PC-3 (cell line): ENCODE measurements around the gene CTCFL. TPM values are rescaled to one million over a fixed set of nuclear protein-coding genes. Genes with fewer than 3 reads are reported as not detected.

Experiments used
- ATAC-seq: fragments of 200-7000 bp; cut with Tn5 transposase; 2 replicates; pipeline ENCODE4 v1.9.1; 2020; ENCODE audit warnings: mild to moderate bottlenecking, moderate library complexity
- BruUV-seq: library from RNA; stranded (reverse); fragments of 400-500 nt; replicated peaks from 2 replicates; lab custom pipeline; 2021; lab: Mats Ljungman, UMichigan
- CTCF ChIA-PET: fragments of 300-600 bp; sonication (Branson Sonifier 250); formaldehyde crosslinking; loops from one replicate; lab custom pipeline; 2022; ENCODE audit warnings: antibody characterized with exemption; lab: Charles Lee
- POLR2A ChIA-PET: fragments of 300-600 bp; sonication (Branson Sonifier 250); formaldehyde crosslinking; loops from one replicate; lab custom pipeline; 2022; ENCODE audit warnings: antibody characterized with exemption; ENCODE audit not compliant: unreplicated experiment; lab: Charles Lee
- DNase-seq: peaks from one replicate; pipeline ENCODE4 v3.0.0-alpha.2; 2015
- H2AFZ ChIP-seq: fragments of 300-600 bp; sonication (generic); 2 replicates; pipeline ENCODE4 v1.6.0; 2016; ENCODE audit warnings: antibody characterized with exemption, low read length
- H3F3A ChIP-seq: fragments of 300-600 bp; sonication (generic); one replicate; pipeline ENCODE4 v1.6.0; 2017; ENCODE audit warnings: antibody characterized with exemption, low read length, control low read depth, mild to moderate bottlenecking; ENCODE audit not compliant: unreplicated experiment
- H3K27ac ChIP-seq: fragments of 300-600 bp; sonication (generic); 2 replicates; pipeline ENCODE4 v1.5.1; 2016; ENCODE audit warnings: mild to moderate bottlenecking, low read length
- H3K27me3 ChIP-seq: fragments of 300-600 bp; sonication (generic); 2 replicates; pipeline ENCODE4 v1.6.1; 2016; ENCODE audit warnings: low read length, mixed read lengths
- H3K36me3 ChIP-seq: fragments of 300-600 bp; sonication (generic); 2 replicates; pipeline ENCODE4 v1.6.1; 2016; ENCODE audit warnings: low read depth, mixed run types, low read length, mixed read lengths
- H3K4me1 ChIP-seq: fragments of 300-600 bp; sonication (generic); 2 replicates; pipeline ENCODE4 v1.5.1; 2016; ENCODE audit warnings: low read length; ENCODE audit not compliant: insufficient read depth
- H3K4me2 ChIP-seq: fragments of 300-600 bp; sonication (generic); 2 replicates; pipeline ENCODE4 v1.6.0; 2016; ENCODE audit warnings: low read length
- H3K4me3 ChIP-seq: fragments of 300-600 bp; sonication (generic); 2 replicates; pipeline ENCODE4 v1.5.1; 2016; ENCODE audit warnings: mild to moderate bottlenecking, low read length, mixed read lengths
- H3K79me2 ChIP-seq: fragments of 300-600 bp; sonication (generic); 2 replicates; pipeline ENCODE4 v1.6.1; 2017; ENCODE audit warnings: low read length, mixed read lengths
- H3K9ac ChIP-seq: fragments of 300-600 bp; sonication (generic); 2 replicates; pipeline ENCODE4 v1.6.0; 2016; ENCODE audit warnings: mild to moderate bottlenecking, low read length
- H3K9me2 ChIP-seq: fragments of 300-600 bp; sonication (generic); replicated peaks from 2 replicates; pipeline ENCODE4 v1.6.1; 2016; ENCODE audit warnings: mixed run types, low read length, mixed read lengths
- H3K9me3 ChIP-seq: fragments of 300-600 bp; sonication (generic); 2 replicates; pipeline ENCODE4 v1.6.1; 2016; ENCODE audit warnings: low read length, mixed read lengths
- H4K20me1 ChIP-seq: fragments of 300-600 bp; sonication (generic); 2 replicates; pipeline ENCODE4 v1.6.1; 2016; ENCODE audit warnings: low read length, mixed read lengths
- CTCF ChIP-seq: fragments of 300-600 bp; sonication (generic); conservative IDR thresholded peaks from 2 replicates; pipeline ENCODE4 v1.5.1; 2017; ENCODE audit warnings: antibody characterized with exemption, low read depth, mild to moderate bottlenecking, low read length
- EZH2 ChIP-seq: fragments of 300-600 bp; sonication (generic); IDR thresholded peaks from one replicate; pipeline ENCODE4 v1.6.1; 2017; ENCODE audit warnings: antibody characterized with exemption, mild to moderate bottlenecking, low read length; ENCODE audit not compliant: unreplicated experiment
- EZH2phosphoT487 ChIP-seq: fragments of 300-600 bp; sonication (generic); IDR thresholded peaks from 2 replicates; pipeline ENCODE4 v1.6.1; 2018; ENCODE audit warnings: mild to moderate bottlenecking, antibody characterized with exemption, low read length, borderline replicate concordance
- intact Hi-C: fragments of 100-400 bp; cut with micrococcal nuclease; formaldehyde crosslinking; loops from 2 replicates; pipeline ENCODE4 v1.9.0; 2023
- total RNA-seq: library from RNA; depleted of rRNA; stranded (reverse); fragments of >200 nt; gene quantifications from 2 replicates; pipeline ENCODE4 v1.2.3, GENCODE V29; 2014; rRNA removed

Gene CTCFL
- total RNA-seq, 1 experiment from 2014 or later = not detected

GRCh38 chr20:57448764-57449354 is 76.1 kb downstream of the CTCFL start:
- peaks cover 20% of the 10 kb centered on the region for H3K4me1 ChIP-seq
- ChIA-PET POLR2A (no interaction called here), CTCF (no interaction called here)
- H3K9me3 ChIP-seq = no peaks in the 10 kb centered on the region
- no peaks in the 10 kb centered on the region for H3K9me2 ChIP-seq
- H3K4me3 ChIP-seq = no peak overlapping the region
- no peak overlapping the region for H3K27ac ChIP-seq
- no TSS peak for BruUV-seq
- no peaks in the 10 kb centered on the region for H4K20me1 ChIP-seq
- peaks cover 9% of the 10 kb centered on the region; the same call in 1 of the 2 replicates for H3K27me3 ChIP-seq
- ATAC-seq (no peak), DNase-seq (no peak)
- intact Hi-C loops = loop anchor here (2.0 kb wide), 1 partner anchor 46 kb away; no protein-coding TSS in a partner anchor
- no peaks in the 10 kb centered on the region for H3K79me2 ChIP-seq
- no peak overlapping the region for H3K9ac ChIP-seq
- H3K36me3 ChIP-seq = no peaks in the 10 kb centered on the region
- H3K4me2 ChIP-seq = no peak overlapping the region
- H3F3A ChIP-seq = no peaks in the 10 kb centered on the region
- no peak for TF ChIP-seq EZH2
- no peak for TF ChIP-seq EZH2phosphoT487
- no peak for TF ChIP-seq CTCF
- no peak overlapping the region for H2AFZ ChIP-seq

Other genes starting within 250 kb of the CTCFL start
- not detected in 2 replicates for gene SPO11, start 195.3 kb downstream of the CTCFL start, total RNA-seq
- 99.8 and 183 TPM in 2 replicates for gene RAE1, start 173.9 kb downstream of the CTCFL start, total RNA-seq
- 56.5 and 59.3 TPM in 2 replicates for gene RBM38, start 133.7 kb downstream of the CTCFL start, total RNA-seq
- gene PCK1, start 36.0 kb upstream of the CTCFL start, total RNA-seq = not detected in 2 replicates
- gene ZBP1, start 95.3 kb upstream of the CTCFL start, total RNA-seq = 0.12 TPM in 1 of 2 replicates, not detected in the other
- 21.9 and 29.3 TPM in 2 replicates for gene PMEPA1, start 184.9 kb upstream of the CTCFL start, total RNA-seq